Transverse colon (tissue), 4 donors: ENCODE data around the gene TRAF6.

Source experiments
- CTCF ChIP-seq, 5 experiments: fragments of 200-600 bp in 3 of 5; fragments of 450-650 bp in 2 of 5; sonication (generic) in 3 of 5; IDR thresholded peaks; 1 replicate in 2 of 5; 2 replicates in 3 of 5; pipeline ENCODE4 v1.5.1; 2016 to 2017; ENCODE audit warnings: antibody characterized with exemption in 5 of 5, inconsistent platforms in 3 of 5, mild to moderate bottlenecking in 2 of 5, moderate library complexity in 1 of 5
- POLR2A ChIP-seq: fragments of 450-650 bp; IDR thresholded peaks from one replicate; pipeline ENCODE4 v1.6.1; 2016; ENCODE audit warnings: antibody characterized with exemption, mild to moderate bottlenecking, moderate library complexity
- POLR2AphosphoS5 ChIP-seq, 3 donors: sonication (generic); formaldehyde crosslinking; IDR thresholded peaks; one replicate each; pipeline ENCODE4 v1.6.1; 2016; ENCODE audit warnings: antibody characterized with exemption in 3 of 3

DNA sequence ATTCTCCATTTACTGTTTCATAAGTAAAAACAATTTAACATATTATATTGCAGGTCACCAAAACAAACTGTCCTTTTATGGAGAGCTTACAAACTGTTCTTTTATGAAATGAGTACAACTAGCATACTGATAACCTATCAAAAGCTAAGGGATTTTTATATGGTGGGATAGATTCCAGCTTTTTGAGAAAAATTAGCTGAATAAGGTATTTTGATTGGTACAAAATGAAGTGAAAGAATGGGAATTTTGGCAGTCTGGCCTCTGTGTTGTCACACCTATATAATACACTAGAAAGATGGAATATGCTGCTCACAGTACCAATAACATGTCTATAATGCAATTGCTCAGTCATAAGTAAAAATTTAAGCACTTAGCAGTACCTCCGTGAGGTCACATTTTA, 11.4 kb downstream of the TRAF6 start:
- no peak for TF ChIP-seq POLR2AphosphoS5 (IDR thresholded peaks at IDR 0.05)
- no peak for TF ChIP-seq CTCF (IDR thresholded peaks at IDR 0.05)
- no peak for TF ChIP-seq POLR2A
